HTR-8/SVneo (cell line): ENCODE results near the gene UBE2U.

ENCODE experiments used
- DNase-seq: peaks from one replicate; pipeline ENCODE4 v3.0.0; 2011; ENCODE audit warnings: low spot score, mixed read lengths; ENCODE audit not compliant: insufficient read length
- FAIRE-seq: peaks from 2 replicates; lab custom pipeline; 2011; peaks lifted over from hg19 to GRCh38; lab: Jason Lieb, UNC

UBE2U gene

GRCh38 chr1:64282351-64282750 is 78.9 kb downstream of the UBE2U start:
- DNase-seq (no peak), FAIRE-seq (no peak)

GRCh38 chr1:64287071-64287470 is 83.6 kb downstream of the UBE2U start:
- FAIRE-seq (no peak), DNase-seq (no peak)

GRCh38 chr1:64290420-64290819 is 87.0 kb downstream of the UBE2U start:
- DNase-seq (no peak), FAIRE-seq (no peak)

GRCh38 chr1:64291931-64292330 is 88.5 kb downstream of the UBE2U start:
- DNase-seq (no peak), FAIRE-seq (no peak)

- FAIRE-seq, result no peak
These were observed 89.0 kb downstream of the UBE2U start for GRCh38 chr1:64292399-64292798.

GRCh38 chr1:64293820-64294219 is 90.4 kb downstream of the UBE2U start:
- FAIRE-seq (no peak), DNase-seq (no peak)

More at GRCh38 chr1:64292399-64292798, 89.0 kb downstream of the UBE2U start:
- no peak for DNase-seq

GRCh38 chr1:64295136-64295535 is 91.7 kb downstream of the UBE2U start:
- FAIRE-seq (no peak), DNase-seq (no peak)

- DNase-seq (no peak), FAIRE-seq (no peak)
These were observed 92.1 kb downstream of the UBE2U start for GRCh38 chr1:64295561-64295960.

GRCh38 chr1:64296459-64296858 is 93.0 kb downstream of the UBE2U start:
- FAIRE-seq, result no peak
- no peak for DNase-seq

GRCh38 chr1:64302194-64302593 is 98.8 kb downstream of the UBE2U start:
- DNase-seq, result no peak
- FAIRE-seq, result no peak

- FAIRE-seq (no peak), DNase-seq (no peak)
These were observed 99.5 kb downstream of the UBE2U start for GRCh38 chr1:64302971-64303370.

GRCh38 chr1:64304823-64305222 is 101.4 kb downstream of the UBE2U start:
- no peak for DNase-seq
- FAIRE-seq, result no peak

GRCh38 chr1:64308866-64309265 is 105.4 kb downstream of the UBE2U start:
- no peak for FAIRE-seq
- no peak for DNase-seq

GRCh38 chr1:64309431-64309831 is 106.0 kb downstream of the UBE2U start:
- FAIRE-seq (no peak), DNase-seq (no peak)

GRCh38 chr1:64310760-64311159 is 107.3 kb downstream of the UBE2U start:
- DNase-seq (no peak), FAIRE-seq (no peak)

GRCh38 chr1:64312431-64312830 is 109.0 kb downstream of the UBE2U start:
- no peak for DNase-seq
- no peak for FAIRE-seq

- FAIRE-seq, result no peak
- no peak for DNase-seq
These were observed 112.0 kb downstream of the UBE2U start for GRCh38 chr1:64315402-64315801.
